HG03097 (cell line): Measurements from ENCODE around the gene PRSS8.
"Not testable (repeated sequence)": the region's sequence is repeated elsewhere in the genome, so short reads cannot be mapped to it uniquely, and the experiment has no call there.

ENCODE experiments used
- ATAC-seq: cut with Tn5 transposase; IDR thresholded peaks from one replicate; pipeline ENCODE4 v1.9.1; 2021; ENCODE audit not compliant: unreplicated experiment, low FRiP score

Gene PRSS8

GRCh38 chr16:31135535-31136286 lies at the start of gene PRSS8:
PRSS8 (minus strand) TSS chr16:31135727; CDS start chr16:31135498, 229 bp downstream.
- ATAC-seq = no peak

GRCh38 chr16:31184888-31185287 lies 49.4 kb upstream of the PRSS8 start:
- ATAC-seq = no peak

- ATAC-seq = no peak
Observed at GRCh38 chr16:31183432-31184428, 48.2 kb upstream of the PRSS8 start.

GRCh38 chr16:31182391-31182790 lies 46.9 kb upstream of the PRSS8 start:
- no peak for ATAC-seq

GRCh38 chr16:31181102-31181830 lies 45.7 kb upstream of the PRSS8 start:
- no peak for ATAC-seq

- peak; percentile 58 for ATAC-seq
Observed at GRCh38 chr16:31179747-31180459, 44.4 kb upstream of the PRSS8 start, which contains the start of gene FUS. FUS (plus strand) TSS chr16:31180139; CDS start chr16:31180215, 76 bp downstream.

GRCh38 chr16:31179219-31179746 lies 43.8 kb upstream of the PRSS8 start:
- ATAC-seq = peak; percentile 3

GRCh38 chr16:31177136-31177535 lies 41.6 kb upstream of the PRSS8 start:
- no peak for ATAC-seq

- ATAC-seq = not testable (repeated sequence)
Observed at GRCh38 chr16:31170048-31170447, 34.5 kb upstream of the PRSS8 start.

- no peak for ATAC-seq
Observed at GRCh38 chr16:31168848-31169247, 33.3 kb upstream of the PRSS8 start.

GRCh38 chr16:31167315-31167714 lies 31.8 kb upstream of the PRSS8 start:
- ATAC-seq = no peak

GRCh38 chr16:31157136-31157535 lies 21.6 kb upstream of the PRSS8 start:
- ATAC-seq = no peak

- not testable (repeated sequence) for ATAC-seq
Observed at GRCh38 chr16:31150976-31151375, 15.4 kb upstream of the PRSS8 start.

GRCh38 chr16:31149894-31150890 lies 14.7 kb upstream of the PRSS8 start, which contains the start of gene PRSS36:
PRSS36 (minus strand) TSS chr16:31150066; CDS start chr16:31150035, 31 bp downstream.
- no peak for ATAC-seq

- ATAC-seq = no peak
Observed at GRCh38 chr16:31149332-31149731, 13.8 kb upstream of the PRSS8 start.

GRCh38 chr16:31148896-31149295 lies 13.4 kb upstream of the PRSS8 start:
- ATAC-seq = no peak

GRCh38 chr16:31148281-31148728 lies 12.8 kb upstream of the PRSS8 start:
- ATAC-seq = no peak

- no peak for ATAC-seq
Observed at GRCh38 chr16:31147574-31147973, 12.0 kb upstream of the PRSS8 start.
